ENCODE data around the gene POU2F1.

The POU2F1 gene

GRCh38 chr1:167373986-167374385 is 153.3 kb downstream of the POU2F1 start:
- H3K36me3 ChIP-seq (ENCODE audit: control insufficient read depth, insufficient read depth, low read length) = peaks cover 2% of the 10 kb centered on the region
- H3K27me3 ChIP-seq (ENCODE audit: control insufficient read depth, insufficient read depth, low read length) = no peaks in the 10 kb centered on the region
- H3K4me3 ChIP-seq (ENCODE audit: low read length) = no peak overlapping the region
- no peaks in the 10 kb centered on the region for H3K4me1 ChIP-seq (ENCODE audit: control insufficient read depth, insufficient read depth, low read length)
- no peak overlapping the region for H3K9ac ChIP-seq (ENCODE audit: low read length)
- no peak overlapping the region for H3K27ac ChIP-seq (ENCODE audit: low read depth, low read length)

GRCh38 chr1:167375949-167376348 is 155.3 kb downstream of the POU2F1 start:
- Histone ChIP-seq H3K27ac (ENCODE audit: low read depth, low read length) (no peak overlapping the region), H3K27me3 (ENCODE audit: control insufficient read depth, insufficient read depth, low read length) (no peaks in the 10 kb centered on the region), H3K4me3 (ENCODE audit: low read length) (no peak overlapping the region), H3K9ac (ENCODE audit: low read length) (no peak overlapping the region), H3K4me1 (ENCODE audit: control insufficient read depth, insufficient read depth, low read length) (no peaks in the 10 kb centered on the region), H3K36me3 (ENCODE audit: control insufficient read depth, insufficient read depth, low read length) (peaks cover 6% of the 10 kb centered on the region)

GRCh38 chr1:167387251-167387910 is 166.7 kb downstream of the POU2F1 start:
- Histone ChIP-seq H3K4me1 (ENCODE audit: control insufficient read depth, insufficient read depth, low read length) (no peaks in the 10 kb centered on the region), H3K36me3 (ENCODE audit: control insufficient read depth, insufficient read depth, low read length) (peaks cover 4% of the 10 kb centered on the region), H3K4me3 (ENCODE audit: low read length) (no peak overlapping the region), H3K27me3 (ENCODE audit: control insufficient read depth, insufficient read depth, low read length) (no peaks in the 10 kb centered on the region), H3K9ac (ENCODE audit: low read length) (no peak overlapping the region), H3K27ac (ENCODE audit: low read depth, low read length) (no peak overlapping the region)

GRCh38 chr1:167388976-167389375 is 168.3 kb downstream of the POU2F1 start:
- H3K36me3 ChIP-seq (ENCODE audit: control insufficient read depth, insufficient read depth, low read length) = peaks cover 4% of the 10 kb centered on the region

GRCh38 chr1:167392200-167392696 is 171.6 kb downstream of the POU2F1 start:
- Histone ChIP-seq H3K27ac (ENCODE audit: low read depth, low read length) (no peak overlapping the region), H3K4me1 (ENCODE audit: control insufficient read depth, insufficient read depth, low read length) (no peaks in the 10 kb centered on the region), H3K27me3 (ENCODE audit: control insufficient read depth, insufficient read depth, low read length) (no peaks in the 10 kb centered on the region), H3K9ac (ENCODE audit: low read length) (no peak overlapping the region), H3K36me3 (ENCODE audit: control insufficient read depth, insufficient read depth, low read length) (peaks cover 2% of the 10 kb centered on the region), H3K4me3 (ENCODE audit: low read length) (no peak overlapping the region)

More at GRCh38 chr1:167388976-167389375, 168.3 kb downstream of the POU2F1 start:
- no peak overlapping the region for H3K27ac ChIP-seq (ENCODE audit: low read depth, low read length)
- no peaks in the 10 kb centered on the region for H3K4me1 ChIP-seq (ENCODE audit: control insufficient read depth, insufficient read depth, low read length)
- H3K4me3 ChIP-seq (ENCODE audit: low read length) = no peak overlapping the region
- H3K9ac ChIP-seq (ENCODE audit: low read length) = no peak overlapping the region
- no peaks in the 10 kb centered on the region for H3K27me3 ChIP-seq (ENCODE audit: control insufficient read depth, insufficient read depth, low read length)

- H3K4me1 ChIP-seq (ENCODE audit: control insufficient read depth, insufficient read depth, low read length) = no peaks in the 10 kb centered on the region
- H3K36me3 ChIP-seq (ENCODE audit: control insufficient read depth, insufficient read depth, low read length) = peaks cover 4% of the 10 kb centered on the region
- no peak overlapping the region for H3K9ac ChIP-seq (ENCODE audit: low read length)
- no peak overlapping the region for H3K4me3 ChIP-seq (ENCODE audit: low read length)
- no peak overlapping the region for H3K27ac ChIP-seq (ENCODE audit: low read depth, low read length)
- no peaks in the 10 kb centered on the region for H3K27me3 ChIP-seq (ENCODE audit: control insufficient read depth, insufficient read depth, low read length)
These were observed 179.8 kb downstream of the POU2F1 start for GRCh38 chr1:167400359-167400953.

GRCh38 chr1:167401260-167401873 is 180.7 kb downstream of the POU2F1 start:
- Histone ChIP-seq H3K27ac (ENCODE audit: low read depth, low read length) (no peak overlapping the region), H3K4me1 (ENCODE audit: control insufficient read depth, insufficient read depth, low read length) (no peaks in the 10 kb centered on the region), H3K27me3 (ENCODE audit: control insufficient read depth, insufficient read depth, low read length) (no peaks in the 10 kb centered on the region), H3K36me3 (ENCODE audit: control insufficient read depth, insufficient read depth, low read length) (peaks cover 2% of the 10 kb centered on the region), H3K9ac (ENCODE audit: low read length) (no peak overlapping the region), H3K4me3 (ENCODE audit: low read length) (no peak overlapping the region)

- no peak overlapping the region for H3K9ac ChIP-seq (ENCODE audit: low read length)
- no peak overlapping the region for H3K27ac ChIP-seq (ENCODE audit: low read depth, low read length)
- no peaks in the 10 kb centered on the region for H3K27me3 ChIP-seq (ENCODE audit: control insufficient read depth, insufficient read depth, low read length)
- no peak overlapping the region for H3K4me3 ChIP-seq (ENCODE audit: low read length)
- H3K36me3 ChIP-seq (ENCODE audit: control insufficient read depth, insufficient read depth, low read length) = peaks cover 2% of the 10 kb centered on the region
- H3K4me1 ChIP-seq (ENCODE audit: control insufficient read depth, insufficient read depth, low read length) = no peaks in the 10 kb centered on the region
These were observed 183.6 kb downstream of the POU2F1 start for GRCh38 chr1:167404161-167404888.

- H3K4me1 ChIP-seq (ENCODE audit: control insufficient read depth, insufficient read depth, low read length) = no peaks in the 10 kb centered on the region
- peaks cover 2% of the 10 kb centered on the region for H3K36me3 ChIP-seq (ENCODE audit: control insufficient read depth, insufficient read depth, low read length)
- H3K4me3 ChIP-seq (ENCODE audit: low read length) = no peak overlapping the region
- H3K9ac ChIP-seq (ENCODE audit: low read length) = no peak overlapping the region
- no peak overlapping the region for H3K27ac ChIP-seq (ENCODE audit: low read depth, low read length)
- no peaks in the 10 kb centered on the region for H3K27me3 ChIP-seq (ENCODE audit: control insufficient read depth, insufficient read depth, low read length)
These were observed 184.2 kb downstream of the POU2F1 start for GRCh38 chr1:167404908-167405307.

- Histone ChIP-seq H3K27me3 (ENCODE audit: control insufficient read depth, insufficient read depth, low read length) (no peaks in the 10 kb centered on the region), H3K27ac (ENCODE audit: low read depth, low read length) (no peak overlapping the region), H3K9ac (ENCODE audit: low read length) (no peak overlapping the region), H3K4me3 (ENCODE audit: low read length) (no peak overlapping the region), H3K4me1 (ENCODE audit: control insufficient read depth, insufficient read depth, low read length) (no peaks in the 10 kb centered on the region), H3K36me3 (ENCODE audit: control insufficient read depth, insufficient read depth, low read length) (peaks cover 11% of the 10 kb centered on the region)
These were observed 187.7 kb downstream of the POU2F1 start for GRCh38 chr1:167408355-167408754.

GRCh38 chr1:167409183-167409582 is 188.5 kb downstream of the POU2F1 start:
- Histone ChIP-seq H3K36me3 (ENCODE audit: control insufficient read depth, insufficient read depth, low read length) (peaks cover 11% of the 10 kb centered on the region), H3K27ac (ENCODE audit: low read depth, low read length) (no peak overlapping the region), H3K9ac (ENCODE audit: low read length) (no peak overlapping the region)

GRCh38 chr1:167412072-167412471 is 191.4 kb downstream of the POU2F1 start:
- no peak overlapping the region for H3K4me3 ChIP-seq (ENCODE audit: low read length)
- H3K4me1 ChIP-seq (ENCODE audit: control insufficient read depth, insufficient read depth, low read length) = no peaks in the 10 kb centered on the region
- no peak overlapping the region for H3K9ac ChIP-seq (ENCODE audit: low read length)
- no peaks in the 10 kb centered on the region for H3K27me3 ChIP-seq (ENCODE audit: control insufficient read depth, insufficient read depth, low read length)
- H3K27ac ChIP-seq (ENCODE audit: low read depth, low read length) = no peak overlapping the region
- peaks cover 14% of the 10 kb centered on the region for H3K36me3 ChIP-seq (ENCODE audit: control insufficient read depth, insufficient read depth, low read length)

More at GRCh38 chr1:167409183-167409582, 188.5 kb downstream of the POU2F1 start:
- H3K27me3 ChIP-seq (ENCODE audit: control insufficient read depth, insufficient read depth, low read length) = no peaks in the 10 kb centered on the region
- H3K4me3 ChIP-seq (ENCODE audit: low read length) = no peak overlapping the region
- no peaks in the 10 kb centered on the region for H3K4me1 ChIP-seq (ENCODE audit: control insufficient read depth, insufficient read depth, low read length)

Data from rectal smooth muscle tissue (tissue), 1 donor.